Karpas-422 (cell line): ENCODE data around the gene MOB1B. TPM values are rescaled to one million over a fixed set of nuclear protein-coding genes. Genes with fewer than 3 reads are reported as not detected.

Experiments used
- DNase-seq: peaks from one replicate; pipeline ENCODE4 v3.0.0-alpha.2; 2015
- H2AFZ ChIP-seq: fragments of 200-600 bp; sonication (generic); 2 replicates; pipeline ENCODE4 v1.6.1; 2014; ENCODE audit warnings: antibody characterized with exemption, low read length, mixed read lengths
- H3K27ac ChIP-seq: fragments of 200-600 bp; sonication (generic); 2 replicates; pipeline ENCODE4 v1.5.1; 2014; ENCODE audit warnings: mild to moderate bottlenecking, low read length, moderate library complexity
- H3K27me3 ChIP-seq: fragments of 200-600 bp; sonication (generic); 2 replicates; pipeline ENCODE4 v1.6.1; 2014; ENCODE audit warnings: low read length, mixed read lengths
- H3K36me3 ChIP-seq: fragments of 200-600 bp; sonication (generic); 2 replicates; pipeline ENCODE4 v1.6.1; 2014; ENCODE audit warnings: low read length, mixed read lengths; ENCODE audit not compliant: insufficient read depth
- H3K4me1 ChIP-seq: fragments of 200-600 bp; sonication (generic); 2 replicates; pipeline ENCODE4 v1.6.1; 2014; ENCODE audit warnings: mild to moderate bottlenecking, low read length, mixed read lengths
- H3K4me2 ChIP-seq: fragments of 200-600 bp; sonication (generic); 2 replicates; pipeline ENCODE4 v1.6.1; 2014; ENCODE audit warnings: low read length, low read depth, mild to moderate bottlenecking; ENCODE audit not compliant: poor library complexity, severe bottlenecking
- H3K4me3 ChIP-seq: fragments of 200-600 bp; sonication (generic); 2 replicates; pipeline ENCODE4 v1.5.1; 2014; ENCODE audit warnings: mild to moderate bottlenecking, antibody characterized with exemption, low read length, mixed read lengths
- H3K79me2 ChIP-seq: fragments of 200-600 bp; sonication (generic); 2 replicates; pipeline ENCODE4 v1.6.1; 2014; ENCODE audit warnings: mild to moderate bottlenecking, low read length, mixed read lengths
- H3K9ac ChIP-seq: fragments of 200-600 bp; sonication (generic); 2 replicates; pipeline ENCODE4 v1.6.0; 2014; ENCODE audit warnings: low read length
- H3K9me2 ChIP-seq: fragments of 200-600 bp; sonication (generic), shearing (Covaris generic); replicated peaks from 2 replicates; pipeline ENCODE4 v1.6.0; 2014; ENCODE audit warnings: mild to moderate bottlenecking, low read length, moderate library complexity; ENCODE audit not compliant: insufficient read depth
- H3K9me3 ChIP-seq: fragments of 300-700, 200-600 bp; sonication (generic); 2 replicates; pipeline ENCODE4 v1.6.1; 2014; ENCODE audit warnings: low read length, mixed read lengths
- H4K20me1 ChIP-seq: fragments of 200-600 bp; sonication (generic); 2 replicates; pipeline ENCODE4 v1.6.1; 2014; ENCODE audit warnings: mild to moderate bottlenecking, antibody characterized with exemption, low read length, low read depth; ENCODE audit not compliant: insufficient read depth
- total RNA-seq: library from RNA; depleted of rRNA; stranded (reverse); fragments of >200 nt; shearing (Covaris generic); gene quantifications from 2 replicates; pipeline ENCODE4 v1.2.3, GENCODE V29; 2014; ENCODE audit warnings: low replicate concordance

The MOB1B gene
- total RNA-seq, 1 experiment from 2014 or later = 55.6 TPM

- H3K4me3 ChIP-seq = no peak overlapping the region
- H2AFZ ChIP-seq = no peak overlapping the region
- H3K36me3 ChIP-seq = peaks cover 50% of the 10 kb centered on the region
- no peaks in the 10 kb centered on the region for H4K20me1 ChIP-seq
- 0 out of 2 replicates have a peak overlapping the region, but pooled peaks have one; percentile 0 for H3K9ac ChIP-seq
- peaks cover 48% of the 10 kb centered on the region for H3K79me2 ChIP-seq
- no peak for DNase-seq
- no peaks in the 10 kb centered on the region for H3K9me3 ChIP-seq
- H3K4me2 ChIP-seq = no peak overlapping the region
- peaks cover 62% of the 10 kb centered on the region for H3K4me1 ChIP-seq
- peak overlapping the region; percentile 67 for H3K27ac ChIP-seq
- H3K9me2 ChIP-seq = no peaks in the 10 kb centered on the region
- no peaks in the 10 kb centered on the region for H3K27me3 ChIP-seq
These were observed 78.0 kb downstream of the MOB1B start for GRCh38 chr4:70980196-70980595.

GRCh38 chr4:70984106-70984505 lies 81.9 kb downstream of the MOB1B start:
- Histone ChIP-seq H3K4me2 (no peak overlapping the region), H3K36me3 (peaks cover 36% of the 10 kb centered on the region; the same call in 1 of the 2 replicates), H3K79me2 (peaks cover 31% of the 10 kb centered on the region), H4K20me1 (no peaks in the 10 kb centered on the region), H3K4me3 (no peak overlapping the region), H3K9me3 (no peaks in the 10 kb centered on the region), H3K4me1 (peaks cover 48% of the 10 kb centered on the region), H3K27ac (peak overlapping the region; percentile 38), H3K27me3 (no peaks in the 10 kb centered on the region), H3K9me2 (no peaks in the 10 kb centered on the region), H3K9ac (no peak overlapping the region), H2AFZ (no peak overlapping the region)
- DNase-seq = no peak

- no peak for DNase-seq
- Histone ChIP-seq H3K9me3 (no peaks in the 10 kb centered on the region), H3K9me2 (no peaks in the 10 kb centered on the region), H3K27ac (peak overlapping the region; percentile 38), H3K36me3 (peaks cover 31% of the 10 kb centered on the region; the same call in 1 of the 2 replicates), H3K4me3 (no peak overlapping the region), H2AFZ (no peak overlapping the region), H3K4me2 (no peak overlapping the region), H3K79me2 (peaks cover 27% of the 10 kb centered on the region), H3K4me1 (peaks cover 43% of the 10 kb centered on the region), H3K27me3 (no peaks in the 10 kb centered on the region), H3K9ac (no peak overlapping the region), H4K20me1 (no peaks in the 10 kb centered on the region)
These were observed 82.4 kb downstream of the MOB1B start for GRCh38 chr4:70984589-70984988.

GRCh38 chr4:70991596-70991995 lies 89.4 kb downstream of the MOB1B start:
- Histone ChIP-seq H3K9me3 (no peaks in the 10 kb centered on the region), H3K4me3 (no peak overlapping the region), H3K27me3 (no peaks in the 10 kb centered on the region), H3K4me1 (peaks cover 38% of the 10 kb centered on the region), H3K27ac (peak overlapping the region; percentile 42), H3K36me3 (peaks cover 10% of the 10 kb centered on the region; the same call in 1 of the 2 replicates), H3K9ac (no peak overlapping the region), H3K9me2 (no peaks in the 10 kb centered on the region), H3K4me2 (peak overlapping the region; percentile 85), H4K20me1 (no peaks in the 10 kb centered on the region; the same call in 1 of the 2 replicates), H2AFZ (no peak overlapping the region), H3K79me2 (peaks cover 37% of the 10 kb centered on the region)
- DNase-seq = no peak

DNA sequence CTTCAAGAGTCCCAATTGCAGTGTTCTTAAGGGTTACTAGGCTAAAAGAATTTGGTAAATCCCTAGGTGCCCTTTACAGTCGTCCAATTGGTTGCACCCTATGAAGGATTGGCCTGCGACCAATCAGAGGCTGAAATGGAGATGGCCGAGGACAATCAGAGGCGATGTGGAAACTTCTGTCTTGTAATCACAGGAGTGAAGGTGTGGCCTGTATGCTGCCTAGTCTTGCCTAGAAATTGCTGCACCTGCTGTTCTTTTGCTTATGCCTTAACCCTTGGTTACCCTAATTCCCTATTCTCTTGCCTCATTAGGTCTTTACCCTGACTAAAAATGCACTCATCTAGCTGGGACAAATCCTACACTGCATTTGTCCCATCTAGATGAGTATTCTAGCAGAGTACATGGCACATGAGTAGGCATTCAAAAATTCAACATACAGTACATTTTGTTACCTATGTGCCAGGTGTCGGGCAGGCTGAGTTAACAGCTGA lies 90.3 kb downstream of the MOB1B start:
- Histone ChIP-seq H3K27me3 (no peaks in the 10 kb centered on the region), H3K4me1 (peaks cover 46% of the 10 kb centered on the region), H2AFZ (no peak overlapping the region), H4K20me1 (peaks cover 8% of the 10 kb centered on the region), H3K4me2 (peak overlapping the region; percentile 85), H3K27ac (peak overlapping the region; percentile 96), H3K79me2 (peaks cover 42% of the 10 kb centered on the region), H3K9me2 (no peaks in the 10 kb centered on the region), H3K9me3 (no peaks in the 10 kb centered on the region), H3K9ac (peak overlapping the region; percentile 94), H3K36me3 (peaks cover 17% of the 10 kb centered on the region), H3K4me3 (peak overlapping the region; percentile 82)
- DNase-seq = peak; percentile 81

DNA sequence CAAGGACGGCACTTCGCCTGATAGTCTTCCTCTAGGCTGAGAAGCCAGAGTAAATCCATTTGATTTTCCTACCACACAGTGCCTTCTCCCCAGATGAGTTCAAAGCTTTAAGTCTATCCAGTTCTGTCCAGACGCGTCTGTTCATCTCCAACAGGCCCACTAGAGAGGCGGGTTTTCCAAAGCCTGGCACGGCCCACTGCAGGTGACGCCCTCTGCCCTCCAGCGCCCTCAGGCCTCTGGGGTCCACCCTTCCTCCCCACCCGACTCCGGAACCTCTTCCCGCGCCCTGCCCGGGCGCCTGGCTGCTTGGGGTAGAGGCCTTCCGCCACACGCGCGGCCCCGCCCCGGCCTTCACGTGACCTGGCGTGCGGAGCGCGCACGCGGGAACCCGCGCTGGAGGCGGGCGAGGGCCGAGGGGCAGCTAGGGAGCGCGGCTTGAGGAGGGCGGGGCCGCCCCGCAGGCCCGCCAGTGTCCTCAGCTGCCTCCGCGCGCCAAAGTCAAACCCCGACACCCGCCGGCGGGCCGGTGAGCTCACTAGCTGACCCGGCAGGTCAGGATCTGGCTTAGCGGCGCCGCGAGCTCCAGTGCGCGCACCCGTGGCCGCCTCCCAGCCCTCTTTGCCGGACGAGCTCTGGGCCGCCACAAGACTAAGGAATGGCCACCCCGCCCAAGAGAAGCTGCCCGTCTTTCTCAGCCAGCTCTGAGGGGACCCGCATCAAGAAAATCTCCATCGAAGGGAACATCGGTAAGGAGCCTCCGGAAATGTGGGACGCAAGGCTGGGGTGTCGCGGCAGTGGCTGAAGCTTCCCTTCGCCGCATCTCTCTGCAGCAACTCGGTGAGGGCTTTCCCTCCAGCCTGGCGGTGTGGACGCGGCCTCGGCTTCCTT lies 91.3 kb downstream of the MOB1B start, which contains the start of gene DCK:
Gene DCK (plus strand): TSS at position 469 of the 888 bp plus-strand sequence. CDS start 187 bp downstream, at position 656.
- Histone ChIP-seq H3K79me2 (peaks cover 51% of the 10 kb centered on the region), H3K4me1 (peaks cover 52% of the 10 kb centered on the region), H3K4me2 (peak within 1 kb of the TSS; percentile 85)

DNA sequence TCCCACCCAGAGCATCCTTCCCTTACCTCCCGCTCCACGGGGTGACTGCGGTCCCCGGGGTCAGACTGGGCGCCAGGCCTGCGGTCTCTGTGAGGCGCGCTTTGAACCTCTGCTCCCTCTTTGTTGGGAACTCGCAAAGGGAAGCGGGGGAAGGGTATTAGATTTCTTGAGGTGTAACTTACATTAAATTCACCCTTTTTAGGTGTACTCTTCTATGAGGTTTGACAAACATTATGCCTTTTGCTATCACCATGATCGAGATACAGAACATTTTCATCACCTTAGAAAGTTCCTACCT lies 91.8 kb downstream of the MOB1B start:
- peaks cover 9% of the 10 kb centered on the region for H4K20me1 ChIP-seq
- H3K4me1 ChIP-seq = peaks cover 52% of the 10 kb centered on the region
- peak overlapping the region; percentile 85 for H3K4me2 ChIP-seq
- H3K79me2 ChIP-seq = peaks cover 57% of the 10 kb centered on the region
- peak overlapping the region; percentile 94 for H3K9ac ChIP-seq
- peaks cover 29% of the 10 kb centered on the region for H3K36me3 ChIP-seq
- DNase-seq = peak; percentile 68
- H3K9me3 ChIP-seq = no peaks in the 10 kb centered on the region
- H3K27ac ChIP-seq = peak overlapping the region; percentile 96
- H3K27me3 ChIP-seq = no peaks in the 10 kb centered on the region
- H3K9me2 ChIP-seq = no peaks in the 10 kb centered on the region
- H3K4me3 ChIP-seq = peak overlapping the region; percentile 82
- no peak overlapping the region; the same call in 1 of the 2 replicates for H2AFZ ChIP-seq

More for the DNA sequence above, 91.3 kb downstream of the MOB1B start, which contains the start of gene DCK:
- Histone ChIP-seq H3K9ac (peak within 1 kb of the TSS; percentile 94), H4K20me1 (peaks cover 9% of the 10 kb centered on the region), H3K9me2 (no peaks in the 10 kb centered on the region), H3K9me3 (no peaks in the 10 kb centered on the region), H3K36me3 (peaks cover 23% of the 10 kb centered on the region), H3K4me3 (peak within 1 kb of the TSS; percentile 82), H2AFZ (no peak within 1 kb of the TSS; the same call in 1 of the 2 replicates), H3K27ac (peak within 1 kb of the TSS; percentile 96), H3K27me3 (no peaks in the 10 kb centered on the region)
- peak; percentile 97 for DNase-seq

DNA sequence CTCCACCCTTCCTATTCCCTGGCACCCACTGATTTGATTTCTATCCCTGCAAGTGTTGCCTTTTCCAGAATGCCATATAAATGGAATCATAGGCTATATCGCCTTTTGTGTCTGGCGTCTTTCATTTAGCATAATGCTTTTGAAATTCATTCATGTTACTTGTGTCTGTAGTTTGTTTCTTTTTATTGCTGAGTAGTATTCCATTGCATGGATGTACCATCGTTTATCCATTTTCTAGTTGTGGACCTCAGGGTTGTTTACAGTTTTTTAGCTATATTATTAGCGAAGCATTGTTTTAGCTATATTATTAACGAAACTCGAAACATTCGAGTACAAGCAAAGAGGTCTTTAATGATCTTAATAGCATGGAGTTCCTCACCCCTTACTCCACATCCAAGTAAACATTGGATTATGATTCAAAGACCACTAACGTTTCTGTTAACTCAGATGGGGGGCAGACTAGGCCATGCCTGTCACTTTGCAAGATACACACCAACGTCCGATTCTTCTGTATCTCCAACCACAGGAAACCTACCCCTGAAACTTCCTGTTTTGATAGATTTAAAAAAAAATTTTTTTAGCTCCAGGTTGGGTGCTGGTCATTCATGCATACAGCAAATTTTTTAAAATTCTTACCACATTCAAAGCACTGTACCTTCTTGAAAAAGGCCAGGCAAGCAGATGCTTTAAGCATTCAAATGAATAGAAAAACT lies 92.4 kb downstream of the MOB1B start:
- peak overlapping the region; percentile 82 for H3K4me3 ChIP-seq
- no peaks in the 10 kb centered on the region for H3K9me3 ChIP-seq
- peaks cover 32% of the 10 kb centered on the region for H3K36me3 ChIP-seq
- no peaks in the 10 kb centered on the region for H3K9me2 ChIP-seq
- H4K20me1 ChIP-seq = peaks cover 9% of the 10 kb centered on the region
- peaks cover 63% of the 10 kb centered on the region for H3K79me2 ChIP-seq
- H3K4me2 ChIP-seq = peak overlapping the region; percentile 85
- peak overlapping the region; percentile 96 for H3K27ac ChIP-seq
- peaks cover 52% of the 10 kb centered on the region for H3K4me1 ChIP-seq
- H2AFZ ChIP-seq = no peak overlapping the region
- no peaks in the 10 kb centered on the region for H3K27me3 ChIP-seq
- DNase-seq = peak; percentile 93
- H3K9ac ChIP-seq = peak overlapping the region; percentile 94
